ENCODE results near the gene CLDN3. TPM values are rescaled to one million over a fixed set of nuclear protein-coding genes. Genes with fewer than 3 reads are reported as not detected.
"Not testable (repeated sequence)": the region's sequence is repeated elsewhere in the genome, so short reads cannot be mapped to it uniquely, and the experiment has no call there.

Gene CLDN3
- total RNA-seq, 2 donors from 2014 or later = not detected

GRCh38 chr7:73721377-73721817 is 48.7 kb downstream of the CLDN3 start:
- H3K27me3 Mint-ChIP-seq (ENCODE audit: low read depth) = peaks cover 9% of the 10 kb centered on the region
- ATAC-seq (replicated peaks in 1 of 2) (no peak), DNase-seq (no peak)
- H3K27ac Mint-ChIP-seq = no peak overlapping the region
- peak overlapping the region; percentile 31 to 35 for H3K4me3 Mint-ChIP-seq
- H3K36me3 Mint-ChIP-seq (ENCODE audit: insufficient read depth in 2 of 2) = no peaks in the 10 kb centered on the region
- peaks cover 28% of the 10 kb centered on the region for H3K4me1 Mint-ChIP-seq (ENCODE audit: low read depth)
- no peaks in the 10 kb centered on the region for H3K9me3 Mint-ChIP-seq

GRCh38 chr7:73720443-73720842 is 49.6 kb downstream of the CLDN3 start:
- H3K27me3 Mint-ChIP-seq (ENCODE audit: low read depth); H3K27ac Mint-ChIP-seq; H3K36me3 Mint-ChIP-seq (ENCODE audit: insufficient read depth in 2 of 2); DNase-seq; ATAC-seq (replicated peaks in 1 of 2); H3K9me3 Mint-ChIP-seq: not testable (repeated sequence)
- Mint-ChIP-seq H3K4me1 (ENCODE audit: low read depth) (peaks cover 37% of the 10 kb centered on the region), H3K4me3 (peak overlapping the region; percentile 78 to 81)

- peaks cover 9% of the 10 kb centered on the region for H3K27me3 Mint-ChIP-seq (ENCODE audit: low read depth)
- H3K4me1 Mint-ChIP-seq (ENCODE audit: low read depth) = peaks cover 42% of the 10 kb centered on the region
- no peak overlapping the region for H3K27ac Mint-ChIP-seq
- DNase-seq (no peak), ATAC-seq (replicated peaks in 1 of 2) (no peak)
- no peaks in the 10 kb centered on the region for H3K36me3 Mint-ChIP-seq (ENCODE audit: insufficient read depth in 2 of 2)
- no peaks in the 10 kb centered on the region for H3K9me3 Mint-ChIP-seq
- peak overlapping the region; percentile 78 to 81 for H3K4me3 Mint-ChIP-seq
Observed at GRCh38 chr7:73719806-73720169, 50.3 kb downstream of the CLDN3 start.

Other genes with a start within 250 kb of the CLDN3 start
- gene BAZ1B, start 248.0 kb downstream of the CLDN3 start, total RNA-seq = 100 to 1,000 TPM in 1 of 2 donors, 10 to 100 TPM in 1; 94.5 to 105 TPM
- gene BCL7B, start 212.6 kb downstream of the CLDN3 start, total RNA-seq = 10 to 100 TPM; 64.7 to 71.6 TPM
- 10 to 100 TPM; 27.7 to 29.6 TPM for gene TBL2, start 191.7 kb downstream of the CLDN3 start, total RNA-seq
- under 1 TPM in 1 of 2 donors, not detected in 1; 0.14 TPM for gene MLXIPL, start 145.7 kb downstream of the CLDN3 start, total RNA-seq
- gene VPS37D, start 102.4 kb downstream of the CLDN3 start, total RNA-seq = under 1 TPM; 0.70 to 0.95 TPM
- 1 to 10 TPM; 4.3 to 5.8 TPM for gene DNAJC30, start 86.8 kb downstream of the CLDN3 start, total RNA-seq
- 10 to 100 TPM; 87.0 to 90.9 TPM for gene BUD23, start 86.7 kb downstream of the CLDN3 start, total RNA-seq
- gene STX1A, start 50.6 kb downstream of the CLDN3 start, total RNA-seq = 10 to 100 TPM; 28.6 to 37.5 TPM
- gene ABHD11, start 31.5 kb downstream of the CLDN3 start, total RNA-seq = 10 to 100 TPM; 10.2 to 12.2 TPM
- under 1 TPM; 0.34 to 0.53 TPM for gene CLDN4, start 60.7 kb upstream of the CLDN3 start, total RNA-seq
- gene METTL27, start 72.2 kb upstream of the CLDN3 start, total RNA-seq = 1 to 10 TPM in 1 of 2 donors, not detected in 1; 1.8 TPM
- gene TMEM270, start 90.9 kb upstream of the CLDN3 start, total RNA-seq = not detected